ENCODE results near the gene EXOC7. TPM values are rescaled to one million over a fixed set of nuclear protein-coding genes. Genes with fewer than 3 reads are reported as not detected.

Gene EXOC7
- polyA plus RNA-seq, 4 donors: 47.3 to 88.0 (median 49.7) TPM

GRCh38 chr17:76135810-76136188 lies 32.2 kb upstream of the EXOC7 start:
- no peak overlapping the region for H3K4me3 ChIP-seq (ENCODE audit: low read depth in 1 of 3, low read length in 3 of 3)
- DNase-seq (no peak), FAIRE-seq (no peak)
- WGBS, 3 donors: 83 to 87% (median 84%) methylated on average over 8 of the region's 8 CpGs
- H3K4me1 ChIP-seq (ENCODE audit: control insufficient read depth in 3 of 3, insufficient read depth in 2 of 3, low read depth in 1 of 3, low read length in 2 of 3): peaks cover 0 to 29% (median 0%) of the 10 kb centered on the region in 3 donors
- H3K27me3 ChIP-seq (ENCODE audit: control insufficient read depth in 3 of 3, insufficient read depth in 3 of 3, low read length in 3 of 3): peaks cover 6 to 55% (median 13%) of the 10 kb centered on the region in 3 donors
- peaks cover 0 to 2% (median 0%) of the 10 kb centered on the region in 3 donors for H3K36me3 ChIP-seq (ENCODE audit: control insufficient read depth in 3 of 3, insufficient read depth in 2 of 3, low read depth in 1 of 3, low read length in 3 of 3)
- H3K9me3 ChIP-seq (ENCODE audit: control insufficient read depth in 2 of 2, insufficient read depth in 1 of 2, low read depth in 1 of 2, low read length in 1 of 2): no peaks in the 10 kb centered on the region
- H3K27ac ChIP-seq (ENCODE audit: low read depth in 1 of 3, low read length in 2 of 3): no peak overlapping the region

GRCh38 chr17:76134911-76135809 lies 31.6 kb upstream of the EXOC7 start:
- Histone ChIP-seq H3K9me3 (ENCODE audit: control insufficient read depth in 2 of 2, insufficient read depth in 1 of 2, low read depth in 1 of 2, low read length in 1 of 2) (no peaks in the 10 kb centered on the region), H3K4me3 (ENCODE audit: low read depth in 1 of 3, low read length in 3 of 3) (no peak overlapping the region), H3K4me1 (ENCODE audit: control insufficient read depth in 3 of 3, insufficient read depth in 2 of 3, low read depth in 1 of 3, low read length in 2 of 3) (peaks cover 0 to 23% (median 0%) of the 10 kb centered on the region in 3 donors), H3K27ac (ENCODE audit: low read depth in 1 of 3, low read length in 2 of 3) (no peak overlapping the region), H3K36me3 (ENCODE audit: control insufficient read depth in 3 of 3, insufficient read depth in 2 of 3, low read depth in 1 of 3, low read length in 3 of 3) (peaks cover 0 to 2% (median 0%) of the 10 kb centered on the region in 3 donors), H3K27me3 (ENCODE audit: control insufficient read depth in 3 of 3, insufficient read depth in 3 of 3, low read length in 3 of 3) (peaks cover 6 to 50% (median 10%) of the 10 kb centered on the region in 3 donors)
- DNase-seq (no peak), FAIRE-seq (no peak)
- 56 to 63% (median 62%) methylated on average over 22 of the region's 22 CpGs for WGBS, 3 donors

- FAIRE-seq: no peak
- H3K27ac ChIP-seq (ENCODE audit: low read depth in 1 of 3, low read length in 2 of 3): no peak overlapping the region
- no peaks in the 10 kb centered on the region for H3K9me3 ChIP-seq (ENCODE audit: control insufficient read depth in 2 of 2, insufficient read depth in 1 of 2, low read depth in 1 of 2, low read length in 1 of 2)
- WGBS, 3 donors: 39 to 44% (median 42%) methylated on average over 17 to 21 of the region's 21 CpGs
- peaks cover 0 to 2% (median 0%) of the 10 kb centered on the region in 3 donors for H3K36me3 ChIP-seq (ENCODE audit: control insufficient read depth in 3 of 3, insufficient read depth in 2 of 3, low read depth in 1 of 3, low read length in 3 of 3)
- no peak overlapping the region for H3K4me3 ChIP-seq (ENCODE audit: low read depth in 1 of 3, low read length in 3 of 3)
- peak; percentile 31 to 72 for DNase-seq
- H3K4me1 ChIP-seq (ENCODE audit: control insufficient read depth in 3 of 3, insufficient read depth in 2 of 3, low read depth in 1 of 3, low read length in 2 of 3): peaks cover 0 to 11% (median 0%) of the 10 kb centered on the region in 3 donors
- H3K27me3 ChIP-seq (ENCODE audit: control insufficient read depth in 3 of 3, insufficient read depth in 3 of 3, low read length in 3 of 3): peaks cover 0 to 29% (median 3%) of the 10 kb centered on the region in 3 donors
Observed at GRCh38 chr17:76132574-76133338, 29.2 kb upstream of the EXOC7 start.

GRCh38 chr17:76131692-76132573 lies 28.3 kb upstream of the EXOC7 start:
- FAIRE-seq (no peak), DNase-seq (no peak)
- H3K27ac ChIP-seq (ENCODE audit: low read depth in 1 of 3, low read length in 2 of 3): no peak overlapping the region
- H3K36me3 ChIP-seq (ENCODE audit: control insufficient read depth in 3 of 3, insufficient read depth in 2 of 3, low read depth in 1 of 3, low read length in 3 of 3): peaks cover 0 to 2% (median 0%) of the 10 kb centered on the region in 3 donors
- no peak overlapping the region for H3K4me3 ChIP-seq (ENCODE audit: low read depth in 1 of 3, low read length in 3 of 3)
- 64 to 68% (median 67%) methylated on average over 19 to 21 of the region's 21 CpGs for WGBS, 3 donors
- peaks cover 0 to 11% (median 0%) of the 10 kb centered on the region in 3 donors for H3K4me1 ChIP-seq (ENCODE audit: control insufficient read depth in 3 of 3, insufficient read depth in 2 of 3, low read depth in 1 of 3, low read length in 2 of 3)
- H3K9me3 ChIP-seq (ENCODE audit: control insufficient read depth in 2 of 2, insufficient read depth in 1 of 2, low read depth in 1 of 2, low read length in 1 of 2): no peaks in the 10 kb centered on the region
- H3K27me3 ChIP-seq (ENCODE audit: control insufficient read depth in 3 of 3, insufficient read depth in 3 of 3, low read length in 3 of 3): peaks cover 0 to 20% (median under 1%) of the 10 kb centered on the region in 3 donors

- DNase-seq (no peak), FAIRE-seq (no peak)
- H3K9me3 ChIP-seq (ENCODE audit: control insufficient read depth in 2 of 2, insufficient read depth in 1 of 2, low read depth in 1 of 2, low read length in 1 of 2): no peaks in the 10 kb centered on the region
- 74 to 87% (median 81%) methylated on average over 16 to 21 of the region's 21 CpGs for WGBS, 3 donors
- H3K4me1 ChIP-seq (ENCODE audit: control insufficient read depth in 3 of 3, insufficient read depth in 2 of 3, low read depth in 1 of 3, low read length in 2 of 3): peaks cover 0 to 11% (median 0%) of the 10 kb centered on the region in 3 donors
- H3K4me3 ChIP-seq (ENCODE audit: low read depth in 1 of 3, low read length in 3 of 3): no peak overlapping the region
- peaks cover 0 to 2% (median 0%) of the 10 kb centered on the region in 3 donors for H3K36me3 ChIP-seq (ENCODE audit: control insufficient read depth in 3 of 3, insufficient read depth in 2 of 3, low read depth in 1 of 3, low read length in 3 of 3)
- H3K27ac ChIP-seq (ENCODE audit: low read depth in 1 of 3, low read length in 2 of 3): no peak overlapping the region
- H3K27me3 ChIP-seq (ENCODE audit: control insufficient read depth in 3 of 3, insufficient read depth in 3 of 3, low read length in 3 of 3): peaks cover 0 to 20% (median 0%) of the 10 kb centered on the region in 3 donors
Observed at GRCh38 chr17:76131051-76131691, 27.6 kb upstream of the EXOC7 start.

GRCh38 chr17:76130473-76130872 lies 26.9 kb upstream of the EXOC7 start:
- 56 to 82% (median 79%) methylated on average over 12 to 13 of the region's 13 CpGs for WGBS, 3 donors
- no peak for FAIRE-seq
- H3K36me3 ChIP-seq (ENCODE audit: control insufficient read depth in 3 of 3, insufficient read depth in 2 of 3, low read depth in 1 of 3, low read length in 3 of 3): peaks cover 0 to 2% (median 0%) of the 10 kb centered on the region in 3 donors

GRCh38 chr17:76125922-76126321 lies 22.3 kb upstream of the EXOC7 start:
- Histone ChIP-seq H3K27ac (ENCODE audit: low read depth in 1 of 3, low read length in 2 of 3) (no peak overlapping the region), H3K4me1 (ENCODE audit: control insufficient read depth in 3 of 3, insufficient read depth in 2 of 3, low read depth in 1 of 3, low read length in 2 of 3) (peaks cover 0 to 4% (median 0%) of the 10 kb centered on the region in 3 donors), H3K36me3 (ENCODE audit: control insufficient read depth in 3 of 3, insufficient read depth in 2 of 3, low read depth in 1 of 3, low read length in 3 of 3) (peaks cover 0 to 2% (median 0%) of the 10 kb centered on the region in 3 donors), H3K4me3 (ENCODE audit: low read depth in 1 of 3, low read length in 3 of 3) (no peak overlapping the region), H3K27me3 (ENCODE audit: control insufficient read depth in 3 of 3, insufficient read depth in 3 of 3, low read length in 3 of 3) (no peaks in the 10 kb centered on the region), H3K9me3 (ENCODE audit: control insufficient read depth in 2 of 2, insufficient read depth in 1 of 2, low read depth in 1 of 2, low read length in 1 of 2) (no peaks in the 10 kb centered on the region)
- DNase-seq: no peak
- no peak for FAIRE-seq
- 93 to 99% (median 93%) methylated on average over 1 of the region's 1 CpG for WGBS, 3 donors

More at GRCh38 chr17:76130473-76130872, 26.9 kb upstream of the EXOC7 start:
- DNase-seq: no peak
- Histone ChIP-seq H3K4me1 (ENCODE audit: control insufficient read depth in 3 of 3, insufficient read depth in 2 of 3, low read depth in 1 of 3, low read length in 2 of 3) (peaks cover 0 to 11% (median 0%) of the 10 kb centered on the region in 3 donors), H3K4me3 (ENCODE audit: low read depth in 1 of 3, low read length in 3 of 3) (no peak overlapping the region), H3K27me3 (ENCODE audit: control insufficient read depth in 3 of 3, insufficient read depth in 3 of 3, low read length in 3 of 3) (peaks cover 0 to 20% (median 0%) of the 10 kb centered on the region in 3 donors), H3K9me3 (ENCODE audit: control insufficient read depth in 2 of 2, insufficient read depth in 1 of 2, low read depth in 1 of 2, low read length in 1 of 2) (no peaks in the 10 kb centered on the region), H3K27ac (ENCODE audit: low read depth in 1 of 3, low read length in 2 of 3) (no peak overlapping the region)

Measured in small intestine (tissue), 7 donors.